Measurements from ENCODE around the gene OR7C1. TPM values are rescaled to one million over a fixed set of nuclear protein-coding genes. Genes with fewer than 3 reads are reported as not detected.

Gene OR7C1
- not detected in 5 replicates for total RNA-seq (2022; extraction: Qiagen RNA extraction; ENCODE audit: low read depth)

GRCh38 chr19:14835011-14835410 lies at the start of gene OR7C1, which contains the start of gene OR7A5:
Gene OR7C1, minus strand, starts transcription at chr19:14835185. Its CDS starts 35,049 bp downstream, at chr19:14800136.
Gene OR7A5, minus strand, starts transcription at chr19:14835185. Its CDS starts 6,944 bp downstream, at chr19:14828241.

GRCh38 chr19:14848822-14849221 lies 13.8 kb upstream of the OR7C1 start, which contains the start of gene OR7A10:
Gene OR7A10, minus strand, starts transcription at chr19:14848922. Its CDS starts 7,045 bp downstream, at chr19:14841877.

GRCh38 chr19:14778110-14778845 lies 56.7 kb downstream of the OR7C1 start, which contains the start of gene ADGRE2:
Gene ADGRE2, minus strand, starts transcription at chr19:14778560. Its CDS starts 1,804 bp downstream, at chr19:14776756.

Other genes with a start within 250 kb of the OR7C1 start
- not detected in 5 replicates for gene ADGRE3, start 160.3 kb downstream of the OR7C1 start, total RNA-seq (2022; extraction: Qiagen RNA extraction; ENCODE audit: low read depth)
- 2.7 to 4.2 TPM (median 2.8 TPM) in 5 replicates for gene ZNF333, start 145.1 kb downstream of the OR7C1 start, total RNA-seq (2022; extraction: Qiagen RNA extraction; ENCODE audit: low read depth)
- 0.40 to 0.87 TPM (median 0.51 TPM) in 5 replicates for gene ADGRE2, start 56.6 kb downstream of the OR7C1 start, total RNA-seq (2022; extraction: Qiagen RNA extraction; ENCODE audit: low read depth)
- gene OR7A5, start within 50 bp of the OR7C1 start, total RNA-seq (2022; extraction: Qiagen RNA extraction; ENCODE audit: low read depth): not detected in 5 replicates
- gene OR7A10, start 13.7 kb upstream of the OR7C1 start, total RNA-seq (2022; extraction: Qiagen RNA extraction; ENCODE audit: low read depth): not detected in 5 replicates
- gene OR7A17, start 50.9 kb upstream of the OR7C1 start, total RNA-seq (2022; extraction: Qiagen RNA extraction; ENCODE audit: low read depth): not detected in 5 replicates
- gene OR7C2, start 106.3 kb upstream of the OR7C1 start, total RNA-seq (2022; extraction: Qiagen RNA extraction; ENCODE audit: low read depth): not detected in 5 replicates
- gene SLC1A6, start 144.7 kb upstream of the OR7C1 start, total RNA-seq (2022; extraction: Qiagen RNA extraction; ENCODE audit: low read depth): not detected in 5 replicates
- gene CASP14, start 214.3 kb upstream of the OR7C1 start, total RNA-seq (2022; extraction: Qiagen RNA extraction; ENCODE audit: low read depth): not detected in 5 replicates
- gene OR1I1, start 247.0 kb upstream of the OR7C1 start, total RNA-seq (2022; extraction: Qiagen RNA extraction; ENCODE audit: low read depth): not detected in 5 replicates